DND-41 (cell line): Measurements from ENCODE around the gene OSBPL10.
A peak's percentile ranks its signal among the peaks of the same experiment; 100 is the strongest.

Experiments
- ATAC-seq: fragments of 200-7000 bp; cut with Tn5 transposase; 3 replicates; pipeline ENCODE4 v1.9.1; 2021; ENCODE audit warnings: low read depth; ENCODE audit not compliant: insufficient read depth
- DNase-seq: peaks from one replicate; pipeline ENCODE4 v3.0.0-alpha.2; 2020
- H2AFZ ChIP-seq: 2 replicates; pipeline ENCODE4 v1.6.0; 2012; ENCODE audit warnings: low read depth, low read length
- H3K27ac ChIP-seq: 2 replicates; pipeline ENCODE4 v1.5.1; 2012; ENCODE audit warnings: low read length, inconsistent platforms
- H3K27me3 ChIP-seq: fragments of 200-600 bp; sonication (generic); 2 replicates; pipeline ENCODE4 v1.6.0; 2012; ENCODE audit warnings: low read length, mild to moderate bottlenecking, inconsistent platforms; ENCODE audit not compliant: insufficient read depth, poor library complexity
- H3K36me3 ChIP-seq: 2 replicates; pipeline ENCODE4 v1.5.1; 2012; ENCODE audit warnings: low read length, inconsistent platforms; ENCODE audit not compliant: insufficient read depth
- H3K4me1 ChIP-seq: 2 replicates; pipeline ENCODE4 v1.5.1; 2012; ENCODE audit warnings: mild to moderate bottlenecking, low read length; ENCODE audit not compliant: insufficient read depth
- H3K4me2 ChIP-seq: 2 replicates; pipeline ENCODE4 v1.6.0; 2012; ENCODE audit warnings: mild to moderate bottlenecking, moderate library complexity, low read length, inconsistent platforms; ENCODE audit not compliant: insufficient read depth
- H3K4me3 ChIP-seq, 2 experiments: fragments of 200-600 bp in 1 of 2; shearing (Covaris generic) in 1 of 2; 2 replicates each; pipeline ENCODE4 v1.5.1; 2012 to 2016; ENCODE audit warnings: inconsistent platforms in 2 of 2, low read length in 2 of 2, mild to moderate bottlenecking in 2 of 2, low read depth in 1 of 2, moderate library complexity in 1 of 2
- H3K79me2 ChIP-seq: 2 replicates; pipeline ENCODE4 v1.6.0; 2012; ENCODE audit warnings: low read length, inconsistent platforms; ENCODE audit not compliant: insufficient read depth
- H3K9ac ChIP-seq: 2 replicates; pipeline ENCODE4 v1.6.0; 2012; ENCODE audit warnings: low read depth, mild to moderate bottlenecking, inconsistent platforms, low read length, moderate library complexity
- H3K9me3 ChIP-seq: 2 replicates; pipeline ENCODE4 v1.5.1; 2012; ENCODE audit warnings: low read length, moderate library complexity, mild to moderate bottlenecking, inconsistent platforms; ENCODE audit not compliant: insufficient read depth, severe bottlenecking
- H4K20me1 ChIP-seq: 2 replicates; pipeline ENCODE4 v1.6.0; 2012; ENCODE audit warnings: low read length; ENCODE audit not compliant: insufficient read depth
- EZH2 ChIP-seq: IDR thresholded peaks from 3 replicates; pipeline ENCODE4 v1.6.1; 2012; ENCODE audit warnings: borderline replicate concordance, low read depth, mild to moderate bottlenecking, moderate library complexity, low read length, inconsistent platforms; ENCODE audit not compliant: severe bottlenecking
- TF ChIP-seq, protein P1 (sequence below): IDR thresholded peaks from 2 replicates; pipeline ENCODE4 v1.5.1; 2012; ENCODE audit warnings: borderline replicate concordance, low read length, moderate library complexity, mild to moderate bottlenecking; ENCODE audit not compliant: poor library complexity, severe bottlenecking; ENCODE audit errors: extremely low read depth

Gene OSBPL10

DNA sequence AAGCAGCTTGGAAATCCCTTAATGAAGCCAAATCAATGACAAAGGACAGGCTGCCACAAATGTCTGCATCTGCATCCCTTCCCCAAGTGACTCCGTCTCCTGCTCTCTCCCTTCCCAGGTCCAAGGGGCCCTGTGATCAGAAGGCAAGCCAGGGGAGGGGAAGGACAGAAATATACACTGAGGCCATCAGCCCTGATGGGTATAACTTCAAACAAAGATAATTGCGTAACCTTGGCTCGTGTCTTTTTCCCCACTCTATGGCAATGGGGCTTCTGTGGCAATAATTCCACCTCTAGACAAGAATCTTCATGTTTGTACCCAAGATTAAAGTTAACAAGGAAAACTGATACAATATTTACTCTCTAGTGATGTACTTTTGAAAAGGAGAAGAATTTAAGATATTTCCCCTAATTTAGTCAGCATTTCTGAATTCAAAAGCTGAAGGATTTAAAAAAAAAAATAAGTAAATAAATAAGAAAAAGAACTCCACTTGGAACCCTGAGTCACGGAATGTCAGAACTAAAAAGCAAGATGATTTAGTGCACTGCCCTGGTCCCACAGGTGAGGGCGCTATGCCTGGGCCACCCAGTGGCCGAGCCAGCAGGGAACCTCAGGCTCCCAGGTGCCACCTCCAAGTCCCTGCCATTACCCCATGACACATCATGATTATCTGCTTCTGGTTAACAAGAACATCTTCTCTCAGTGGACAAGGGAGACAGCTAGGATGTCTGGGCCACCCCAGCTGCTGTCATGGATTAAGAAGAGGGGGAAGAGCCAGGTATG, 293.9 kb downstream of the OSBPL10 start:
- TF ChIP-seq EZH2, result no peak
- TF ChIP-seq, protein P1, sequence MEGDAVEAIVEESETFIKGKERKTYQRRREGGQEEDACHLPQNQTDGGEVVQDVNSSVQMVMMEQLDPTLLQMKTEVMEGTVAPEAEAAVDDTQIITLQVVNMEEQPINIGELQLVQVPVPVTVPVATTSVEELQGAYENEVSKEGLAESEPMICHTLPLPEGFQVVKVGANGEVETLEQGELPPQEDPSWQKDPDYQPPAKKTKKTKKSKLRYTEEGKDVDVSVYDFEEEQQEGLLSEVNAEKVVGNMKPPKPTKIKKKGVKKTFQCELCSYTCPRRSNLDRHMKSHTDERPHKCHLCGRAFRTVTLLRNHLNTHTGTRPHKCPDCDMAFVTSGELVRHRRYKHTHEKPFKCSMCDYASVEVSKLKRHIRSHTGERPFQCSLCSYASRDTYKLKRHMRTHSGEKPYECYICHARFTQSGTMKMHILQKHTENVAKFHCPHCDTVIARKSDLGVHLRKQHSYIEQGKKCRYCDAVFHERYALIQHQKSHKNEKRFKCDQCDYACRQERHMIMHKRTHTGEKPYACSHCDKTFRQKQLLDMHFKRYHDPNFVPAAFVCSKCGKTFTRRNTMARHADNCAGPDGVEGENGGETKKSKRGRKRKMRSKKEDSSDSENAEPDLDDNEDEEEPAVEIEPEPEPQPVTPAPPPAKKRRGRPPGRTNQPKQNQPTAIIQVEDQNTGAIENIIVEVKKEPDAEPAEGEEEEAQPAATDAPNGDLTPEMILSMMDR, result peak; percentile 33
- Histone ChIP-seq H3K9ac (no peak overlapping the region), H3K4me2 (no peak overlapping the region), H3K4me1 (no peaks in the 10 kb centered on the region), H3K9me3 (peaks cover 6% of the 10 kb centered on the region), H3K36me3 (no peaks in the 10 kb centered on the region), H3K4me3 (no peak overlapping the region), H2AFZ (no peak overlapping the region), H3K27me3 (no peaks in the 10 kb centered on the region), H4K20me1 (no peaks in the 10 kb centered on the region), H3K79me2 (no peaks in the 10 kb centered on the region), H3K27ac (no peak overlapping the region)
- ATAC-seq, result no peak
- no peak for DNase-seq

DNA sequence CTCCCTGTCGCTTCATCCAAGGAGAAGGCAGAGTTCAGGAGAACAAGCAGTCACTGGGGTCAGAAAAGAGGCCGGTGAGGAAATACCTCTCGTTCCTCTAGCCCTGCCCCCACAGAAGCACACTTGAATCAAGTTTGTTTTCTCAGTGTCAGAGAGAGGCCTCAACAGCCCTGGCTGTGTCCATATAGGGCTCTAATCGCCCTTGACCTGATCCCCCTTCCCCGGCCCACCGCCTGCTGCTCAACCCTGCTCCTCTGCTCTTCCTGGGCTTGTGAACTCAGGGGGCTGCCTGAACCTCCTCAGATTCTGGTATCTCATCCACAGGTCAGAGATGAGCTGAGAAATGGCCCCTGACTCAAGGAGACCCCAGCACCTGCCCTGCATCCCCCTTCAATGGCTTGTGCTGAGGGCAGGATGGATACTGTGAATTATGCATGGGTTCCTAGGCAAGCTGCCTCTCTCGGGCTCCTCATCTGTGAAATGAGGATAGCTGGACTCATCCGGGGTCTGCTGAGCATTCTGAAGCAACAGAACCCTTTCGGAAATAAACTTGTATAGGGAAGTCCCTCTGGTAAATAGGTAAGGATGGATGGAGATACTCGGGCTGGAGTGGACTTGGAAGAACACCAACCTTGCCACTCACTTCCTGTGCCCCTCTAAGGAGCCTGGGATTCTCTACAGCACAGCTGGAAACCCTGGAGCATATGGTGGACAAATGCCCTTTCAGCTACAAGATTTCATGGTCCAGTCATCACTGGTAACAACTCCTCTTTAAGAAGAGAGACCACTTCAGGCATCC, 300.8 kb downstream of the OSBPL10 start:
- Histone ChIP-seq H2AFZ (no peak overlapping the region), H4K20me1 (no peaks in the 10 kb centered on the region), H3K4me1 (no peaks in the 10 kb centered on the region), H3K27ac (no peak overlapping the region), H3K27me3 (no peaks in the 10 kb centered on the region), H3K36me3 (no peaks in the 10 kb centered on the region), H3K4me3 (no peak overlapping the region), H3K9ac (no peak overlapping the region), H3K79me2 (no peaks in the 10 kb centered on the region), H3K9me3 (no peaks in the 10 kb centered on the region), H3K4me2 (no peak overlapping the region)
- no peak for ATAC-seq
- TF ChIP-seq EZH2, result no peak
- TF ChIP-seq, protein P1, result no peak
- no peak for DNase-seq

DNA sequence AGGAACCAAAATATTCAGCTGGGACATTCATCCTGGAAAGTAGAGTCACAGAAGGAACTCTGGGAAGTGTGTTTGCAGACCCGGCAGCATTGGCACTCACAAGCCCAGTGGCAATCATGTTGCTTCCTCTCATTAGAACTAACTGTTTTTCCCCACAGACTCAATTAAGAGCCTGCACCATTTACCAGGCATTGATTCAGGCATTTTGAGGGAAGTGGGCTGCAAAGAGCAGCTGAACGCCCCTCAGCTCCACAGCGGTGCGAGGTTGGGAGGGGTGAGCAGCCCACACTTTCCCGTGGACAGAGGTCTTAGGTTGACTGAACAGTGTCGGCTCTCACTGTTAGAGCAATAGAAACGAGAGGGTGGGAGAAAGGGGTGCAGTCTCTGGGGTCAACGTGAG, 304.5 kb downstream of the OSBPL10 start:
- TF ChIP-seq, protein P1, result no peak
- no peak for TF ChIP-seq EZH2
- H3K27ac ChIP-seq, result no peak overlapping the region
- no peak overlapping the region for H2AFZ ChIP-seq
- no peaks in the 10 kb centered on the region for H4K20me1 ChIP-seq
- H3K4me1 ChIP-seq, result no peaks in the 10 kb centered on the region
- no peak for DNase-seq
- H3K9me3 ChIP-seq, result no peaks in the 10 kb centered on the region
- H3K27me3 ChIP-seq, result no peaks in the 10 kb centered on the region
- no peak overlapping the region for H3K4me3 ChIP-seq
- H3K36me3 ChIP-seq, result no peaks in the 10 kb centered on the region
- no peak overlapping the region for H3K9ac ChIP-seq
- H3K79me2 ChIP-seq, result no peaks in the 10 kb centered on the region
- no peak overlapping the region for H3K4me2 ChIP-seq
- ATAC-seq, result no peak
